Ovary (tissue), 9 donors: ENCODE measurements around the gene NDUFS7. TPM values are rescaled to one million over a fixed set of nuclear protein-coding genes. Genes with fewer than 3 reads are reported as not detected.

ENCODE experiments used
- DNase-seq, 5 donors: peaks; one replicate each; pipeline ENCODE4 v3.0.0-alpha.2; 2019 to 2020
- H3K27ac ChIP-seq, 2 donors: fragments of 200-600 bp; one replicate each; pipeline versions ENCODE4 v1.5.1 to v1.8.0; 2019 to 2022
- H3K27me3 ChIP-seq: fragments of 200-600 bp; one replicate; pipeline ENCODE4 v1.8.0; 2022
- H3K36me3 ChIP-seq: fragments of 200-600 bp; sonication (generic); one replicate; pipeline ENCODE4 v1.5.1; 2019
- H3K4me1 ChIP-seq: one replicate; pipeline ENCODE4 v1.8.1; 2013; ENCODE audit warnings: mild to moderate bottlenecking, moderate library complexity; ENCODE audit not compliant: insufficient read depth
- H3K4me3 ChIP-seq: fragments of 200-600 bp; sonication (generic); one replicate; pipeline ENCODE4 v1.5.1; 2017
- H3K9me3 ChIP-seq, 2 donors: fragments of 200-600 bp in 1 of 2; sonication (generic) in 1 of 2; one replicate each; pipeline versions ENCODE4 v1.5.1 to v1.8.1; 2013 to 2019; ENCODE audit warnings: mild to moderate bottlenecking in 1 of 2, moderate library complexity in 1 of 2
- CTCF ChIP-seq, 3 donors: fragments of 450-650 bp in 2 of 3; fragments of 200-600 bp in 1 of 3; IDR thresholded peaks; one replicate each; pipeline versions ENCODE4 v1.5.1 to v1.8.0; 2016 to 2022; ENCODE audit warnings: antibody characterized with exemption in 3 of 3, mild to moderate bottlenecking in 1 of 3
- EP300 ChIP-seq: sonication (generic); formaldehyde crosslinking; IDR thresholded peaks from one replicate; pipeline ENCODE4 v1.6.1; 2017; ENCODE audit warnings: antibody characterized with exemption
- POLR2A ChIP-seq: fragments of 450-650 bp; IDR thresholded peaks from one replicate; pipeline ENCODE4 v1.6.1; 2017; ENCODE audit warnings: antibody characterized with exemption, mild to moderate bottlenecking, moderate library complexity
- WGBS, 3 donors: extraction: QIAGEN DNeasy Blood & Tissue Kit in 1 of 3; methylation state at CpG; one replicate each; pipeline versions ENCODE4 v1.1.5 to v1.1.7; 2013 to 2017; 5-methylcytosine and 5-hydroxymethylcytosine counted together
- intact Hi-C, 4 donors: fragments of 100-400 bp; cut with DNase I; formaldehyde crosslinking; loops; one replicate each; pipeline versions ENCODE4 v1.11.0 to v1.15.1; 2022 to 2023
- polyA plus RNA-seq, 2 donors: library from polyadenylated mRNA; stranded (reverse); fragments of 200-250 nt in 1 of 2; fragments of 350-450 nt in 1 of 2; fragmentation: Illumina TruSeq in 1 of 2; extraction: RNeasy Lipid Tissue Mini Kit (QIAGEN cat#74804) in 1 of 2; gene quantifications; one replicate each; pipeline ENCODE4 v1.2.3, GENCODE V29; 2013 to 2014
- total RNA-seq, 7 donors: library from RNA; depleted of rRNA in 2 of 7; stranded (reverse); fragments of >200 nt in 2 of 7; fragmentation: NEBNext Ultra II Directional in 3 of 7; extraction: Animal tissue kit (Norgen Biotek cat#: 25700) in 3 of 7; gene quantifications; one replicate each; pipeline versions ENCODE4 v1.1.0 to v1.2.4, GENCODE V29; 2016 to 2023
- donor health status: DM: no; HTN: no; CAD: no; lungs with moderate emphysema.
- donor health status: DM: no; HTN: no; CAD: no.
- donor health status: Bipolar disorder and iron deficiency.
- donor health status: DM: yes; HTN: yes; CAD: no.
- donor health status: DM: no; HTN: no; CAD: no.
- donor health status: DM: yes; HTN: yes; CAD: no.

Gene NDUFS7
- total and polyA plus RNA-seq, 9 donors: 0.72 to 112 (median 79.9) TPM

GRCh38 chr19:1357531-1358109 lies 26.1 kb upstream of the NDUFS7 start:
- Histone ChIP-seq H3K36me3 (no peaks in the 10 kb centered on the region), H3K4me3 (no peak overlapping the region), H3K27ac (peak overlapping the region in 1 of 2 donors; percentile 34), H3K4me1 (peaks cover 26% of the 10 kb centered on the region), H3K27me3 (no peaks in the 10 kb centered on the region), H3K9me3 (no peaks in the 10 kb centered on the region)
- intact Hi-C loops: no loop called here
- peak in 1 of 5 donors; percentile 28 for DNase-seq
- WGBS, 3 donors: 57 to 76% (median 65%) methylated on average over 24 of the region's 24 CpGs
- TF ChIP-seq CTCF (IDR thresholded peaks at IDR 0.05) (no peak), POLR2A (no peak), EP300 (no peak)

GRCh38 chr19:1360126-1360817 lies 23.4 kb upstream of the NDUFS7 start:
- TF ChIP-seq POLR2A: no peak
- no peak for TF ChIP-seq EP300
- H3K4me3 ChIP-seq: no peak overlapping the region
- no peaks in the 10 kb centered on the region for H3K9me3 ChIP-seq

GRCh38 chr19:1360818-1361461 lies 22.8 kb upstream of the NDUFS7 start:
- DNase-seq: peak; percentile 79 to 95 (median 91)
- Histone ChIP-seq H3K36me3 (no peaks in the 10 kb centered on the region), H3K4me3 (peak overlapping the region; percentile 15), H3K27ac (peak overlapping the region; percentile 55 to 62), H3K9me3 (no peaks in the 10 kb centered on the region), H3K4me1 (peaks cover 26% of the 10 kb centered on the region), H3K27me3 (no peaks in the 10 kb centered on the region)
- intact Hi-C loops: no loop called here
- TF ChIP-seq POLR2A (no peak), CTCF (IDR thresholded peaks at IDR 0.05) (no peak), EP300 (no peak)
- 1 to 6% (median 6%) methylated on average over 31 of the region's 31 CpGs for WGBS, 3 donors

More at GRCh38 chr19:1360126-1360817, 23.4 kb upstream of the NDUFS7 start:
- intact Hi-C loops: no loop called here
- DNase-seq: no peak
- WGBS, 3 donors: 40 to 52% (median 43%) methylated on average over 28 to 30 of the region's 30 CpGs
- Histone ChIP-seq H3K27ac (peak overlapping the region; percentile 55 to 62), H3K36me3 (no peaks in the 10 kb centered on the region), H3K4me1 (peaks cover 26% of the 10 kb centered on the region), H3K27me3 (no peaks in the 10 kb centered on the region)

- intact Hi-C loops: no loop called here
- no peaks in the 10 kb centered on the region for H3K36me3 ChIP-seq
- DNase-seq: no peak
- TF ChIP-seq EP300 (no peak), POLR2A (no peak), CTCF (IDR thresholded peaks at IDR 0.05) (no peak)
- H3K9me3 ChIP-seq: no peaks in the 10 kb centered on the region
- WGBS, 3 donors: 25 to 35% (median 28%) methylated on average over 30 of the region's 30 CpGs
- peaks cover 20% of the 10 kb centered on the region for H3K4me1 ChIP-seq
- H3K4me3 ChIP-seq: peak overlapping the region; percentile 15
- peak overlapping the region in 1 of 2 donors; percentile 62 for H3K27ac ChIP-seq
- H3K27me3 ChIP-seq: no peaks in the 10 kb centered on the region
Measured at GRCh38 chr19:1361601-1362386, 21.9 kb upstream of the NDUFS7 start.
